ENCODE data around the gene CHST8. TPM values are rescaled to one million over a fixed set of nuclear protein-coding genes. Genes with fewer than 3 reads are reported as not detected.

Gene CHST8
- total and polyA plus RNA-seq, 11 donors: 0.10 to 0.88 (median 0.22) TPM; not detected in 3

DNA sequence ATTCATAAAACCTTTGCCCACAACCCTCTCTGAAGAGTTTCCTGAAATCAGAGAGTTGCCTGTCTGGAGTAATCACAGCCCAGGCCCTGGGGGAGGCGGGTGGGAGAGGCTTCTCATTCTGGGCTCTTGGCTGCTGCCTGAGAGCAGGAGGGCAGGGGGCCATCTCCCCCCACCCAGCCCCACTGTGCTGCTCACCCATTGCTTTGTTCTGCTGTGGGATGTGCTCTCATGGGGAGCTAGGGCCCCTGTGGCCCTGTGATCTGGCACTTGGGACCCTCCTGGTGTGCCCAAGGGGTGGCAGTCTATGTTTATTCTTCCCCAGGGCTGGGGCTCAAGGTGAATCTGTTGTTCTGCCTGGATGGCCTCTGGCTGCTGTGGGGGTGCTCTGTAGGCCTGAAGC, 181.0 kb downstream of the CHST8 start:
- ATAC-seq (no peak), DNase-seq (peak in 1 of 5 donors; percentile 19)
- Histone ChIP-seq H3K4me1 (peaks cover 0 to 52% (median 15%) of the 10 kb centered on the region in 12 donors), H3K4me3 (no peak overlapping the region), H3K27ac (peak overlapping the region in 2 of 12 donors; percentile 13 to 82), H3K36me3 (peaks cover 0 to 65% (median 42%) of the 10 kb centered on the region in 9 donors), H3K27me3 (no peaks in the 10 kb centered on the region), H3K9me3 (no peaks in the 10 kb centered on the region)
- intact Hi-C loops (cut with DNase I): no loop called here
- 91 to 100% (median 97%) methylated on average over 1 of the region's 1 CpG for WGBS, 4 donors
- TF ChIP-seq POLR2A (IDR thresholded peaks at IDR 0.05): no peak
- TF ChIP-seq, protein P1, sequence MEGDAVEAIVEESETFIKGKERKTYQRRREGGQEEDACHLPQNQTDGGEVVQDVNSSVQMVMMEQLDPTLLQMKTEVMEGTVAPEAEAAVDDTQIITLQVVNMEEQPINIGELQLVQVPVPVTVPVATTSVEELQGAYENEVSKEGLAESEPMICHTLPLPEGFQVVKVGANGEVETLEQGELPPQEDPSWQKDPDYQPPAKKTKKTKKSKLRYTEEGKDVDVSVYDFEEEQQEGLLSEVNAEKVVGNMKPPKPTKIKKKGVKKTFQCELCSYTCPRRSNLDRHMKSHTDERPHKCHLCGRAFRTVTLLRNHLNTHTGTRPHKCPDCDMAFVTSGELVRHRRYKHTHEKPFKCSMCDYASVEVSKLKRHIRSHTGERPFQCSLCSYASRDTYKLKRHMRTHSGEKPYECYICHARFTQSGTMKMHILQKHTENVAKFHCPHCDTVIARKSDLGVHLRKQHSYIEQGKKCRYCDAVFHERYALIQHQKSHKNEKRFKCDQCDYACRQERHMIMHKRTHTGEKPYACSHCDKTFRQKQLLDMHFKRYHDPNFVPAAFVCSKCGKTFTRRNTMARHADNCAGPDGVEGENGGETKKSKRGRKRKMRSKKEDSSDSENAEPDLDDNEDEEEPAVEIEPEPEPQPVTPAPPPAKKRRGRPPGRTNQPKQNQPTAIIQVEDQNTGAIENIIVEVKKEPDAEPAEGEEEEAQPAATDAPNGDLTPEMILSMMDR (IDR thresholded peaks at IDR 0.05): no peak

DNA sequence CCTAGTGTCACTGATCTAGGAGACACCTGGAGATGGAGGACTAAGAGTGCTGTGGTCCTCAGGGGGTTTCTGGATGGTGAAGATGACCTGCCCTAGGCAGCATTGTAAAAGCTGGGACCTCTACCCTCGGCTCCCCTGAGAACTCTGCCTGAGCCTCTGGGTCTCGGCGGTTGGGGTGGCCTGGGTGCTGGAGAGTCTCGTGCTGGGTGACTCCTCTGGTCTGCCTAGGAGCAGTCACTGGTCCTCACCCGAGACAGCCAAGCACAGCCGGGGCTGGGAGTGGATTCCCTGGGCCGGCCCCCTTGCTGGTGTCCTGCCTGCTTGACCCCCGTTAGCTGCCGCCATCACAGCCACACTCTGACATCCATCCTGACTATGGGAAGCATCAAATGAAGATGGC, 181.6 kb downstream of the CHST8 start:
- TF ChIP-seq, protein P1 (IDR thresholded peaks at IDR 0.05): no peak
- TF ChIP-seq POLR2A (IDR thresholded peaks at IDR 0.05): no peak
- H3K27me3 ChIP-seq: no peaks in the 10 kb centered on the region
- DNase-seq (peak in 1 of 5 donors; percentile 22), ATAC-seq (no peak)
- H3K27ac ChIP-seq: peak overlapping the region in 2 of 12 donors; percentile 33 to 82
- no peak overlapping the region for H3K4me3 ChIP-seq
- peaks cover 0 to 47% (median 15%) of the 10 kb centered on the region in 12 donors for H3K4me1 ChIP-seq
- intact Hi-C loops (cut with DNase I): no loop called here
- H3K36me3 ChIP-seq: peaks cover 0 to 71% (median 42%) of the 10 kb centered on the region in 9 donors
- 90 to 95% (median 91%) methylated on average over 7 to 9 of the region's 9 CpGs for WGBS, 4 donors
- no peaks in the 10 kb centered on the region for H3K9me3 ChIP-seq

DNA sequence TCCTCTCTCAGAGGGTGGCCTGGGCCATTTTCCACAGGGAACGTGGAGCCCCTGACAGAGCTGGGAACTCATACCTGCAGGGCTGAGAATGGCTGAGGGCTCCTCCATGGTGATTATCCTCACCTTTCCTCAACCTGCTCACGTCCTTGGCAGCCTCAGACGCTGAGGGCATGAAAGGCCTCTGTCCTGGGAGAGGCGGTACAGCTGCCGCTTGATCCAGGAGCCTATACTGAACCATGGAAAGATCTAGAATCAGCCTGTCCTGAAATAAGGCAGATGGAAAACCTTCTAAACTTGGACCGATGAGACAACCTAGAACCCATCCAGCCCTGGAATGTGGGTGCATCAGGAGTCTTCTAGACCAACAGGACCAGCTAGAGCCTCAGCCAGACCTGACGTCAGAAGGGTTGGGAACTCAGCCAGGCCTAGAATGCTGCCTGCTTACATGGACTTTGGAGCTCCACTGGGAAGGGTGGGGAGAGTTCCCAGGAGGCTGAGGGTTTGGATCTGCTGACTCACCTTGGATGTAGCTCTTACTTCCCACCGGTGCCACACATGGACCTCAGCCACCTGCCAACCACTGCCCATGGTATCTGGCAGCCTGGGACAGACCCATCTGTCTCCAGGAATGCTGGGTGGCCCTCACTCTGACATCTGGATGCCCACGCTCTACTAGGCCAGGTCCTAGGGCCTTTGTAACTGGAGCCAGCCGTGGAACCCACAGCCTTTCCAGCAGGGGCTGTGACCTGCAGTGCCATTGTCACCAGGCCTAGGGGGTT, 182.5 kb downstream of the CHST8 start:
- H3K4me1 ChIP-seq: peaks cover 0 to 39% (median 14%) of the 10 kb centered on the region in 12 donors
- peaks cover 0 to 78% (median 42%) of the 10 kb centered on the region in 9 donors for H3K36me3 ChIP-seq
- DNase-seq: peak in 4 of 5 donors; percentile 71 to 83 (median 74)
- WGBS, 4 donors: 74 to 80% (median 74%) methylated on average over 6 to 10 of the region's 10 CpGs
- no peaks in the 10 kb centered on the region for H3K9me3 ChIP-seq
- H3K27ac ChIP-seq: peak overlapping the region in 7 of 12 donors; percentile 33 to 82 (median 50)
- intact Hi-C loops (cut with DNase I): no loop called here
- H3K27me3 ChIP-seq: no peaks in the 10 kb centered on the region
- TF ChIP-seq POLR2A (IDR thresholded peaks at IDR 0.05): no peak
- TF ChIP-seq, protein P1 (IDR thresholded peaks at IDR 0.05): no peak
- peak; percentile 60 to 84 (median 73) for ATAC-seq
- H3K4me3 ChIP-seq: no peak overlapping the region

DNA sequence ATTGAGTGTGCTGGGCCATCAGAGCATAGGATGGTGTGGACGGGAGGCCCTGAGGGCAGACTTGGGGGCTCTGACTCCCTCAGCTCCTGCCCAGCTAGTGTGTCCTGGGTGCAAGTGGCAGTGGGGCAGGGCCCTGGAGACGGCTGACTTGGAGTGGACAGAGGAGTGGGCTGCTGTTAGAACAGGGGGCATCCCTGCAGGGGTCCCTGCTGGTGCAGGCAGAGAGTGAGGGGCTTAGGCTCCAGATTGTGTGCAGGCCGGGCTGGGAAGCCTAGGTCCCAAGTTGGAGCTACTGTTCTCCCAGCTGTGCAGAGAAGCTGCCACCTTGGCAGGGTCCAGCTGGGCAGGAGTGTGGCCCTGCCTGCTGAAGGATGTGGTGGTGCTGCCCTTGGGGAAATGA, 183.6 kb downstream of the CHST8 start:
- WGBS, 4 donors: 77 to 100% (median 94%) methylated on average over 1 to 3 of the region's 3 CpGs
- intact Hi-C loops (cut with DNase I): no loop called here
- TF ChIP-seq POLR2A (IDR thresholded peaks at IDR 0.05): no peak
- TF ChIP-seq, protein P1 (IDR thresholded peaks at IDR 0.05): no peak
- Histone ChIP-seq H3K36me3 (peaks cover 0 to 78% (median 45%) of the 10 kb centered on the region in 9 donors), H3K4me1 (peaks cover 0 to 38% (median 18%) of the 10 kb centered on the region in 12 donors), H3K4me3 (no peak overlapping the region), H3K27me3 (no peaks in the 10 kb centered on the region), H3K9me3 (no peaks in the 10 kb centered on the region), H3K27ac (no peak overlapping the region)
- ATAC-seq: no peak
- no peak for DNase-seq
